Keratinocyte (primary cell): Measurements from ENCODE around the gene MYH7B. TPM values are rescaled to one million over a fixed set of nuclear protein-coding genes. Genes with fewer than 3 reads are reported as not detected.

ENCODE experiments used
- DNase-seq: peaks from one replicate; pipeline ENCODE4 v3.0.0-alpha.2; 2011; ENCODE audit warnings: low read depth, missing footprints, low spot score
- FAIRE-seq: peaks from 2 replicates; lab custom pipeline; 2011; peaks lifted over from hg19 to GRCh38; lab: Jason Lieb, UNC
- H2AFZ ChIP-seq: 2 replicates; pipeline ENCODE4 v1.6.0; 2012; ENCODE audit warnings: low read length, control low read depth, inconsistent platforms; ENCODE audit not compliant: control insufficient read depth
- H3K27ac ChIP-seq: 2 replicates; pipeline ENCODE4 v1.5.1; 2011; ENCODE audit warnings: low read length; ENCODE audit not compliant: control insufficient read depth, insufficient read depth
- H3K27me3 ChIP-seq: 3 replicates; pipeline ENCODE4 v1.6.0; 2011; ENCODE audit warnings: low read length; ENCODE audit not compliant: control insufficient read depth, insufficient read depth; ENCODE audit errors: extremely low read depth
- H3K36me3 ChIP-seq, 2 experiments: 2 replicates in 1 of 2; 3 replicates in 1 of 2; pipeline ENCODE4 v1.5.1; 2011; ENCODE audit warnings: low read length in 2 of 2, mild to moderate bottlenecking in 1 of 2; ENCODE audit not compliant: control insufficient read depth in 2 of 2, insufficient read depth in 2 of 2; ENCODE audit errors: extremely low read depth in 1 of 2
- H3K4me1 ChIP-seq: 3 replicates; pipeline ENCODE4 v1.5.1; 2011; ENCODE audit warnings: low read length; ENCODE audit not compliant: control insufficient read depth, insufficient read depth; ENCODE audit errors: extremely low read depth
- H3K4me2 ChIP-seq: 3 replicates; pipeline ENCODE4 v1.6.0; 2011; ENCODE audit warnings: low read depth, low read length; ENCODE audit not compliant: control insufficient read depth, insufficient read depth; ENCODE audit errors: extremely low read depth
- H3K4me3 ChIP-seq, 3 experiments: fragments of 200-600 bp in 1 of 3; sonication (generic) in 1 of 3; 2 replicates in 2 of 3; 3 replicates in 1 of 3; pipeline ENCODE4 v1.5.1; 2011 to 2016; ENCODE audit warnings: low read length in 3 of 3, mild to moderate bottlenecking in 3 of 3, control low read depth in 2 of 3, inconsistent platforms in 1 of 3, low read depth in 1 of 3, mixed read lengths in 1 of 3, mixed run types in 1 of 3, moderate library complexity in 1 of 3; ENCODE audit not compliant: control insufficient read depth in 2 of 3, insufficient read depth in 2 of 3; ENCODE audit errors: extremely low read depth in 1 of 3
- H3K79me2 ChIP-seq: 2 replicates; pipeline ENCODE4 v1.6.0; 2012; ENCODE audit warnings: low read length; ENCODE audit not compliant: control insufficient read depth, insufficient read depth
- H3K9ac ChIP-seq: 3 replicates; pipeline ENCODE4 v1.6.0; 2011; ENCODE audit warnings: low read length; ENCODE audit not compliant: control insufficient read depth, insufficient read depth; ENCODE audit errors: extremely low read depth
- H3K9me1 ChIP-seq: 3 replicates; pipeline ENCODE4 v1.6.0; 2011; ENCODE audit warnings: low read length; ENCODE audit not compliant: control insufficient read depth, insufficient read depth; ENCODE audit errors: extremely low read depth
- H3K9me3 ChIP-seq: 2 replicates; pipeline ENCODE4 v1.5.1; 2012; ENCODE audit warnings: low read depth, low read length; ENCODE audit not compliant: control insufficient read depth
- H4K20me1 ChIP-seq: 3 replicates; pipeline ENCODE4 v1.6.0; 2011; ENCODE audit warnings: low read length; ENCODE audit not compliant: control insufficient read depth, insufficient read depth; ENCODE audit errors: extremely low read depth
- EZH2 ChIP-seq: IDR thresholded peaks from one replicate; pipeline ENCODE4 v1.6.1; 2012; ENCODE audit warnings: inconsistent platforms, mild to moderate bottlenecking, low read length, moderate library complexity
- dilution Hi-C: fragments of 300-500 bp; cut with MboI; formaldehyde crosslinking; loops from one replicate; pipeline ENCODE4 v1.7.0; 2020; ENCODE audit warnings: low sequenced_read_pairs; ENCODE audit not compliant: extremely low pct_ligation_motif_present
- polyA plus RNA-seq, 5 experiments: library from polyadenylated mRNA; depleted of rRNA in 3 of 5; stranded (reverse) in 3 of 5; stranded (forward) in 1 of 5; unstranded in 1 of 5; fragments of >200 nt; gene quantifications; 1 replicate in 1 of 5; 2 replicates in 3 of 5; 3 replicates in 1 of 5; pipeline versions ENCODE4 v1.2.1 to v1.2.3, GENCODE V29; 2011 to 2012; ENCODE audit warnings: missing spikeins in 2 of 5, low read depth in 1 of 5, low replicate concordance in 1 of 5
- TF ChIP-seq, protein P1 (sequence below), 3 experiments: IDR thresholded peaks in 1 of 3; conservative IDR thresholded peaks in 1 of 3; optimal IDR thresholded peaks in 1 of 3; 2 replicates in 2 of 3; 3 replicates in 1 of 3; pipeline versions ENCODE3 to v1.5.1; 2011; ENCODE audit warnings: low read length in 3 of 3, mild to moderate bottlenecking in 3 of 3, moderate library complexity in 2 of 3, control low read depth in 1 of 3, inconsistent platforms in 1 of 3; ENCODE audit not compliant: insufficient read depth in 2 of 3; ENCODE audit errors: extremely low read depth in 1 of 3

Gene MYH7B
- polyA plus RNA-seq, 1 donor (not counting 4 experiments of a cell fraction or from before 2014, with no cell fraction given) = 0.01 TPM

DNA sequence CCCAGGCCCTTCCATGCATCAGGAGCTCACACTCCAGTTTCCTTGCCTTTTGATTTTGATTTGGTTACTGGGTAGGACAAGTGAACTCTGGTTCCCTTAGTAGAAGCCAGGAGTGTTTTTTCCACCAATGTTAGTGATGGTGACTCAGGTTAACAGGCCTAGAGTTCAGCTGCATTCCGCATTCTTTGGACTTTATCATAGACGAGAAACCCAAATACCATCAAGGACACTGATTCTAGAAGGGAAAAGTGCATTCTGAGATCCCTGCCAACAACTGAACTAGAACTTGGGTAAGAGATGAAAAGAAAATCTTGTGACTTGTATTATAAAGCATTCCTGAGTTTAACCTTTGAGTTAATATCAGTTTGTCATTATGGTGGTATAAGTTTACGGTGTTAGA is 9.0 kb upstream of the MYH7B start:
- Histone ChIP-seq H3K9me1 (no peaks in the 10 kb centered on the region), H3K9me3 (no peaks in the 10 kb centered on the region), H4K20me1 (no peaks in the 10 kb centered on the region), H3K4me1 (peaks cover 35% of the 10 kb centered on the region), H3K36me3 (peaks cover 17 to 24% of the 10 kb centered on the region in 2 experiments), H3K79me2 (no peaks in the 10 kb centered on the region), H3K4me2 (no peak overlapping the region), H3K27ac (no peak overlapping the region), H2AFZ (no peak overlapping the region), H3K4me3 (no peak overlapping the region), H3K9ac (no peak overlapping the region), H3K27me3 (no peaks in the 10 kb centered on the region)
- dilution Hi-C loops = no loop called here
- no peak for DNase-seq
- TF ChIP-seq EZH2 = no peak
- TF ChIP-seq, protein P1, sequence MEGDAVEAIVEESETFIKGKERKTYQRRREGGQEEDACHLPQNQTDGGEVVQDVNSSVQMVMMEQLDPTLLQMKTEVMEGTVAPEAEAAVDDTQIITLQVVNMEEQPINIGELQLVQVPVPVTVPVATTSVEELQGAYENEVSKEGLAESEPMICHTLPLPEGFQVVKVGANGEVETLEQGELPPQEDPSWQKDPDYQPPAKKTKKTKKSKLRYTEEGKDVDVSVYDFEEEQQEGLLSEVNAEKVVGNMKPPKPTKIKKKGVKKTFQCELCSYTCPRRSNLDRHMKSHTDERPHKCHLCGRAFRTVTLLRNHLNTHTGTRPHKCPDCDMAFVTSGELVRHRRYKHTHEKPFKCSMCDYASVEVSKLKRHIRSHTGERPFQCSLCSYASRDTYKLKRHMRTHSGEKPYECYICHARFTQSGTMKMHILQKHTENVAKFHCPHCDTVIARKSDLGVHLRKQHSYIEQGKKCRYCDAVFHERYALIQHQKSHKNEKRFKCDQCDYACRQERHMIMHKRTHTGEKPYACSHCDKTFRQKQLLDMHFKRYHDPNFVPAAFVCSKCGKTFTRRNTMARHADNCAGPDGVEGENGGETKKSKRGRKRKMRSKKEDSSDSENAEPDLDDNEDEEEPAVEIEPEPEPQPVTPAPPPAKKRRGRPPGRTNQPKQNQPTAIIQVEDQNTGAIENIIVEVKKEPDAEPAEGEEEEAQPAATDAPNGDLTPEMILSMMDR (optimal IDR thresholded peaks at IDR 0.05 in 1 of 3, IDR thresholded peaks at IDR 0.05 in 1 of 3, conservative IDR thresholded peaks at IDR 0.05 in 1 of 3; ENCODE audit: extremely low read depth in 1 of 3, insufficient read depth in 2 of 3, low read length in 3 of 3) = no peak
- FAIRE-seq = no peak

- Histone ChIP-seq H3K79me2 (peaks cover 5% of the 10 kb centered on the region), H3K9me3 (no peaks in the 10 kb centered on the region), H3K9ac (no peak overlapping the region), H3K36me3 (peaks cover 10 to 19% of the 10 kb centered on the region in 2 experiments), H3K9me1 (peaks cover 2% of the 10 kb centered on the region), H3K4me1 (peaks cover 42% of the 10 kb centered on the region), H3K4me2 (no peak overlapping the region), H4K20me1 (no peaks in the 10 kb centered on the region), H3K27ac (peak overlapping the region; percentile 39), H3K4me3 (no peak overlapping the region), H2AFZ (no peak overlapping the region), H3K27me3 (no peaks in the 10 kb centered on the region)
- dilution Hi-C loops = no loop called here
- no peak for DNase-seq
- TF ChIP-seq EZH2 = no peak
- TF ChIP-seq, protein P1 (optimal IDR thresholded peaks at IDR 0.05 in 1 of 3, IDR thresholded peaks at IDR 0.05 in 1 of 3, conservative IDR thresholded peaks at IDR 0.05 in 1 of 3; ENCODE audit: extremely low read depth in 1 of 3, insufficient read depth in 2 of 3, low read length in 3 of 3) = no peak
- FAIRE-seq = no peak
Measured at GRCh38 chr20:34947336-34947735, 8.3 kb upstream of the MYH7B start.
